HG03060 (cell line): ENCODE measurements around the gene DSC2.

Experiments used
- ATAC-seq: cut with Tn5 transposase; IDR thresholded peaks from one replicate; pipeline ENCODE4 v1.9.1; 2021; ENCODE audit warnings: low read depth, moderate number of reproducible peaks; ENCODE audit not compliant: unreplicated experiment

Gene DSC2

DNA sequence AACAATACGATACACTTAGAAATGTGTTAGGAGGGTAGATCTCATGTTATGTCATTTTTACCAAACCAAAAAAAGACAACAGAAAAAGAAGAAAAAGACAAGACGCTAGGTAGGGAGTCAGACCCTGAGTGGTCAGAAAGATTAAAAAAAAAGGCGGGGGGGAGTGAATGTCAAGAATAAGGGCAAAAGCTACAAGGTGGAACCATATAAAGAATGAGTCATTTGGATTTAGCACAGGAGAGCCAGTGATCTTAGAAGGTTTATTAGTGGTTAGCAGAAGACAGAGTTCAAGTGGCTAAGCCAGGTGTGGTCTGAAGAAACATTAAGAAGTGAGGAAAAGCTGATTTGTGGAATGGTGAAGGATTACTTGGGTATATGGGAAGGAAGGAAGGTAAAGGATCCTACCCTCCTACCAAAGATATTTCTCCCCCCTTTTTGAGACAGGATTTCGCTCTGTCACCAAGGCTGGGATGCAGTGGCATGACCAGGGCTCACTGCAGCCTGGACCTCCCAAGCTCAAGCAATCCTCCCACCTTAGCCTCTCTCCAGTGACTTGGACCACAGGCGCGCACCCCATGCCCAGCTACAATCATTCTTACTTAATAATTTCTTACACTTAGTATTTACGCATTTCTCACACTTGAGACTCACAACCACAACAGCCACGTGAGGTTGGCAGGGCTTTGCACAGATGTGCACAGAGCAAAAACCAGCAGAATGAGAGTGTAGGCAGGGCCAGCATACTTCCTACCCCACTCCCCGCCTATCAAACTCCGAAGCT is 2.6 kb downstream of the DSC2 start:
- no peak for ATAC-seq

- no peak for ATAC-seq
Measured at GRCh38 chr18:31098878-31099277, 3.3 kb downstream of the DSC2 start.

DNA sequence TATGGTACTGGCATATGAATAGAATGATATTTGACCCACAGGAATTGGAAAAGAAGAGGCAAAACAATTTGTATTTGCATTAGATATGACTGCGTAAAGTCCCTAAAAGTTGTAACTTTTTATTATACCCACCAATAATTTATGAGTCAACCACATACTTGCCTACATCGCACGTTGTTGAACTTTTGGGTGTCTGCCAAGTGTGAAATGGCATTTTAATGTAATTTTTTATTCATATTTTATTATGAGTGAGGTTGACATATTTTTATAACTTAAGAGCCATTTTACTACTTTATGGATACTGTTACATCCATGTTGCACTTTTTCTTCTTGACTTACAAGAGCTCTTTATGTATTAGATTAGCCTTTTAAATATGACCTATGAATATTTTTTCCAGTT is 4.6 kb downstream of the DSC2 start:
- no peak for ATAC-seq

GRCh38 chr18:31093880-31094279 is 8.3 kb downstream of the DSC2 start:
- no peak for ATAC-seq

- no peak for ATAC-seq
Measured at GRCh38 chr18:31093294-31093693, 8.9 kb downstream of the DSC2 start.

- ATAC-seq = no peak
Measured at GRCh38 chr18:31091350-31091749, 10.9 kb downstream of the DSC2 start.

GRCh38 chr18:31088532-31088931 is 13.7 kb downstream of the DSC2 start:
- no peak for ATAC-seq

GRCh38 chr18:31079973-31080372 is 22.2 kb downstream of the DSC2 start:
- ATAC-seq = no peak

DNA sequence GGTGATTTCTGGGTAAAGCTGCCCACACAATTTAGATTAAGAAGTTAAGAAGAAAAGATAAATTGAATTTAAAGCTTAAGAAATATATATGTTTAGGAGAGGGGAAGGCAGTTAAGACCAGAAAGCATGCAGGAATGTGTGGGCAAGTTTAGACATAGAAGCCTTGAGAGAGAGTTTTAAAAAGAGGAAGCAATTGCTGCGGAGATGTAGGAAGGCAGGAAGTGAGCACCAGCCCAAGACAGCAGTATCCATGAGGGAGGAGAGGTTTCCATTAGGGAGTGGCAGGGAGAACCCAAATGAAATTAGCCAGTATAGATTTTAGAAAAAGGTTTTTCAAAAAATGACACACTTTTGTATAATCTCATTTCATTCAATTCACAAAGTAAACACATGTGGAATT is 24.3 kb downstream of the DSC2 start:
- ATAC-seq = no peak

- ATAC-seq = no peak
Measured at GRCh38 chr18:31072175-31072574, 30.0 kb downstream of the DSC2 start.

DNA sequence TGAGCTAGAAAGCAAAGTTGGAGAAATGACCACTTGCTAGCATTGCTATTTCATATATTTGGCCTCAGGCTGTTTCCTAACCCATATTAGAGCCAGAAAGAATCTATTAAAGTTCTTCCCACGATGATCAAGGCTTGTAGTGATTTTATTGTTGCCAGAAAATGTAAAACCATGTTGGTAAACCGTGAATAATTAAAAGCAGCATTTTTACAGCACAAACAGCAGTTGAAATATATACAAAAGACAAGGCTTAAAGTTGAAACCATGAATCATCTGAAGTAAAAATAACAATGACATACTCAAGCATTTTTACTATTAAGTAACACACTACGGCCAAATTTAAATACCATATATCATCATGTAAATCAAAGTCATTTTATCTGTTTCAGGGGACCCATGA is 32.0 kb downstream of the DSC2 start:
- ATAC-seq = no peak

- ATAC-seq = no peak
Measured at GRCh38 chr18:31066266-31066665, 36.0 kb downstream of the DSC2 start.

DNA sequence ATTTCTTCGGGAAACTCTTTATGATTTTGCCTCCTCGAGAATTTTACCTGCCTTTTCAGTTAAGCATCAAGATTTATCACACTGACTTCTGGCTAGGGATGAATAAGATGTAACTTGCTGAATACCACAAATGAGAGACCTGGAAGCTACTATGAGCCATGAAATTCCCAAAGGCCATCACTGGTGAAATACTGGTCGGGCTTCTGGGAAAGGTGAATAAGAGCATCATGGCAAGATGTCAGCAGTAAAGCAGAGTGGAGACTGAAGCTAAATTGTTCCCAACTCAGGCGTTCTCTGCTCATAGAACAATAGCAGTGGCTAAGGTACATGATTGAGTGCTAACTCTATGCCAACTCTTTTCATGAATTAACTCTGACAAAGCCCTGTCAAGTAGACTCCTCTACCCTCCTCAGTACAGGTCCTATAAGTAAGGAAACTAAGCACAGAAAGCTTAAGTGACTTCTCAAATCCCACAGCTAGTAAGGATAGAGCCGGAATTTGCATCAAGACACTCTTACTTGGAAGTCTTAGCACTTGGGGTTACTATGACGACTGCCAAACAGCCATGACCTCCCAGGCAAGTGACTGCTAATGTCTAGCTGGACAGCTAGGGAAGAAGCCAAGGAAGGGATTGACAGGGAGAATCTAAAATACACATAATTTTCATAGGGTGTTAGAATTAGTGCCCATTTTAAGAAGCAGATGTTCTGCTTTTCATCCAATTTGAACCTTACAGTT is 37.0 kb downstream of the DSC2 start:
- no peak for ATAC-seq

- ATAC-seq = no peak
Measured at GRCh38 chr18:31064130-31064529, 38.1 kb downstream of the DSC2 start.

DNA sequence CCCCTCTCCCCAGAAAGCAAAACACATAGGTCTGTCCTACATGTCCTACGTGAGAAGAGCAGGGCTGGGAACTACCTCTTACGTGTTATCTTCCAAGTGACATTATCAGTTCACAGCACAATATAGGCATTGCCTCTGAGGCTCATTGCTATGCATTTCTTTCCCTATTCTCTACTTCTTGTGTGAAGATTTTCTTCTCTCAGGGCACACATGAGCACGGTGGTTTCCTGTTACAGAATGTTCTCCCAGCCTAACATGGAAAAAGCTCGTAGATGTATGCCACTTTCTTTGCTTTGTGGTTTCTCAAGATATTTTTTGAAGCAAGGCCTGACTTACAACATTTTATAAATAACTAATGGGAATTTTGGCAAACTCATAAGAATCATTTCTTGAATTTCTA is 40.3 kb downstream of the DSC2 start:
- no peak for ATAC-seq

DNA sequence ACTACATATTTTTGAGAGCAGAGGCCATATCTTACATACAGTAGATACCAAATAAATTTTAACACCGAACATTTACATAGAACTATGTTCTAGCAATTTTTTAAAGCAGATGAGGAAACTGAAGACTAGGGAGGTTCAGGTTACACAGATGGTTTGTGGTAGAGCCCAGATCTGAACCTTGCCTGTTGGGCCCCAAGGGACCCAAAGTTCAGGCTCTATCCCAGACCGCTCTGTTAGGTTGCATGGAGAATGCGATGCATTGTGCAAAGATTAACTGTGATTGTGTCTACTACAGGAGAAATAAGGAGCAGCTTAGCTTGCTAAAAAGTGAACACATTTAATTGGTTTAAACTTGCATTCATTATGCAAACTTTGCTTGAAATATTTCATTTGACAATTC is 43.3 kb downstream of the DSC2 start:
- ATAC-seq = no peak

DNA sequence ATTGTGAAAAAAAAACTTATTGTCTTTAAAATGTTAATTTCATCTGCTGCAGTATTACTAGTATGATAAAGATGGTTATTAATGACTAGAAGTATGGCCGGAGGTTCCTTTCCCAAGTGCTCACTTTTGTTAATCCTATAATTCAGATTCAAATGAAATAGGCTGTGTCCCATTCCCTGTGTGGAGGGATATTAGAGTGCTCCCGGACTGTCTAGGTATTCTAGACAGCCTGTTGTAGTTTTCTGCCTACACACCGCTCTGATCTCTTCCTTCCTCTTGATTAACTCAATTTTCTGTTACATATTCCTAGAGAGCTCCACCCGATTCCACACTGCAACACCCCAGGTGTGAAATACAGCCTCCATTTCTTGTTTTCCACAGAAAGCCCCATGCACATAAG is 44.3 kb downstream of the DSC2 start:
- no peak for ATAC-seq

DNA sequence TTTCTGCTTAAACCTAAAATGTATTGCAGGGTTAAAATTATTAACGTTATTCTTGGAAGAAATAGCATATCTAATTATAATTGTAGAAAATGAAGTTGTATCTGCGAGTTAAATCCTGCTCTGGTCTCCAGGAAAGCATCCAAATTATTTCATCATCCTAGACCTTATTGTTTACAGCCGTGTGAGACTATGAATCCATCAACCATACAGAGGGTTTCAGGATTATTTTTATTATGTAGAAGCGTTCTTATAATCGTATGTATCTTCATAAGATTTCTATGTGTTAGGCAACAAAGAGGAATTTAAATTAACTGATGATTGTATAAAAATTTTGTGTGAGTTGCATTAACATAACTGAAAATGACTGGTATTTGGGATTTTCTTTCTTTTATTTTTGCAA is 45.2 kb downstream of the DSC2 start:
- ATAC-seq = no peak

DNA sequence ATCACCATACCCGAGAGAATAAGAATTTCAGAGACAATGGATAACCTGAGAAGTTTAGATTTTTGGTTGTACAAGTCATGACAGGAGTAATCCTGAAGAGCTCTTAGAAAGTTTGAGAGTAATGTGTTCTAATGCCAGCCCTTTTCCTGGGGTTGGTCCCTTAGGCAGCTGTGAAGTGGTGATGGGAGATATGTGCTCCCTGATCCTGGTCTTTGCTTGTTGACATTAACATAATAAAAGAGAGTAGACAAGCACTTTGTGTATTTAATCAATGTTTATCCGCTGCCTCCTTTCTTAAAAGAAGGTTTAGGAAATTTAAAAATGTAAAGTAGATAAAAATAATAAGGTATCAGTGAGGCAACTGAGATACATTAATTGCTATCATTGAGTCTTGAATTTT is 45.9 kb downstream of the DSC2 start:
- ATAC-seq = no peak

DNA sequence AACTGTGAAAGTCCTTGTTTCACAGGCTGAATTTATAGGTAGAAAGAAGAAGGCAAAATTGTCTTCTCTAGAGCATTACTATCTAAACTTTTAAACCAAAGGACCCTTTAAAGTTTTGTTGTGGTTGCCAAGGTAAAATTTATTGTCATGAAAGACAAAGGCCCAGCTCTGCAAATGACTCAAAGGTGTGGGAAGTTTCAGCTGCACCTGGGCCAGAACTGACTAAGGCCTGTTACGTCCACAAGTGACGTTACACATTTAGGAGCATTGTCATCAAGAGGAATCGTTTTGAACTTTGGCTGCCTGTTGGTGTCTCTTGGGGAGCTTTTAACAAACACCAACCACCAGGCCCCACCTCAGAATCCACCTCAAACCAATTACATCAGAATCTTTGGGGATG is 51.6 kb downstream of the DSC2 start:
- ATAC-seq = no peak

- no peak for ATAC-seq
Measured at GRCh38 chr18:31049189-31049588, 53.0 kb downstream of the DSC2 start.

DNA sequence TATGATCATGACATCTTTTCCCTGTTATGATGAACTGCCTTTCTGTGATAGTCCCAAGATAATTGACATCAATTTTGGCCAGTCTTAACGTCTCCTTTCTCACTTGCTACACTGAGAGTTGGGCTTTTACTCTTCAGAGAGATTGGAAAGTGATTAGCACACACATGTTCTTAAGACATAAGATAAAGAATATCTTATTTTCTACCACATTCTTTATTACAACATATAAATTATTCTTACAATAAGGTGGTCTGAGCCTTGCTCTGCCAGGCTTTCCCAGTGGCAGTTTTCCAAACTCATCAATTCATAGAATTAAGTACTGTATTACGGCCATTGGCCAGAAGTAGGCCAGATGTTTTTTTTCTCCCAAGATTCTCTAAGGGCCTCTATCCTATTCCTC is 54.0 kb downstream of the DSC2 start:
- ATAC-seq = no peak
